GM21717 (cell line): Measurements from ENCODE around the gene ZNF135.

Source experiments
- ATAC-seq: cut with Tn5 transposase; IDR thresholded peaks from one replicate; pipeline ENCODE4 v1.9.1; 2021; ENCODE audit warnings: mild to moderate bottlenecking, moderate library complexity; ENCODE audit not compliant: unreplicated experiment

Gene ZNF135

GRCh38 chr19:58089846-58090245, 30.8 kb downstream of the ZNF135 start:
- no peak for ATAC-seq

- ATAC-seq, result no peak
Observed at GRCh38 chr19:58091251-58091995, 32.3 kb downstream of the ZNF135 start.

DNA sequence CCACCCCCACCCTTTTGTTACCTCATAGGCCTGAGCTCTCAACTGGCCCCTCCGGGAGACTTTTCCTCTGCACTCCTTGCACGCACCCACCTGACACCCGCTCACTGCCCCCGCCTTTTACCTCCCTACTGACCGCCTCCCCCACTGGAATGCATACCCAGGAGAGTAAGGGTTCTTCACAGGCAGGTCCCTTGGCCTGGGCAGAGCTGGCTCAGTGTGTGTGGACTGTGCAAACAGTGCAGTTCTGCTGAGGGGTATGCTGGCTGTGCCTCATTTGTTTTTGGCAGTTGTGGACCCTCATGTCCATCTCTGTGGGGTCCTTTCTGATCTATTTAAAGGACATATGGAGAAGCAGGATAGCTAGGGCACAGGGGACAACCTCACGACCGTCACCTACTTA, 34.0 kb downstream of the ZNF135 start:
- no peak for ATAC-seq

DNA sequence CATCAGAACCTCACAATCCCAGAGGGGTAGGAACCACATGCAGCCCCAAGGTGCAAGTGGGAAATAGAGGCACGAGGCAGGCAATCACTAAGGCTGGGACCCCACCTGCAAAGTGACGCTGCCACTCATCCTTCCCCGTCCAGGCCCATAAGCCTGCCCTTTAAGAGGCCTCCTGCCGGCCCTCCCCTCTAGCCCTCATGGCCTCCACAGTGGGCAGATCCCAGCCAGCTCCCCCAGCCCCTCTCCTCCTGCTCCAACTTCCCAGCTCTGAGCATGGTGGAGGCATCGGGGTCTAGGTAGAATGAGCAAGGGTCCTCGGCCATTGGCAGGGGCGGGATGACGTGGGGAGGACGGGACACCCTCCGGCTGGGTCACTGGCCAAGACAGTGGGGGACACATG, 36.2 kb downstream of the ZNF135 start:
- ATAC-seq, result no peak

- ATAC-seq, result no peak
Observed at GRCh38 chr19:58096884-58097283, 37.8 kb downstream of the ZNF135 start.

- no peak for ATAC-seq
Observed at GRCh38 chr19:58097349-58097748, 38.3 kb downstream of the ZNF135 start.

DNA sequence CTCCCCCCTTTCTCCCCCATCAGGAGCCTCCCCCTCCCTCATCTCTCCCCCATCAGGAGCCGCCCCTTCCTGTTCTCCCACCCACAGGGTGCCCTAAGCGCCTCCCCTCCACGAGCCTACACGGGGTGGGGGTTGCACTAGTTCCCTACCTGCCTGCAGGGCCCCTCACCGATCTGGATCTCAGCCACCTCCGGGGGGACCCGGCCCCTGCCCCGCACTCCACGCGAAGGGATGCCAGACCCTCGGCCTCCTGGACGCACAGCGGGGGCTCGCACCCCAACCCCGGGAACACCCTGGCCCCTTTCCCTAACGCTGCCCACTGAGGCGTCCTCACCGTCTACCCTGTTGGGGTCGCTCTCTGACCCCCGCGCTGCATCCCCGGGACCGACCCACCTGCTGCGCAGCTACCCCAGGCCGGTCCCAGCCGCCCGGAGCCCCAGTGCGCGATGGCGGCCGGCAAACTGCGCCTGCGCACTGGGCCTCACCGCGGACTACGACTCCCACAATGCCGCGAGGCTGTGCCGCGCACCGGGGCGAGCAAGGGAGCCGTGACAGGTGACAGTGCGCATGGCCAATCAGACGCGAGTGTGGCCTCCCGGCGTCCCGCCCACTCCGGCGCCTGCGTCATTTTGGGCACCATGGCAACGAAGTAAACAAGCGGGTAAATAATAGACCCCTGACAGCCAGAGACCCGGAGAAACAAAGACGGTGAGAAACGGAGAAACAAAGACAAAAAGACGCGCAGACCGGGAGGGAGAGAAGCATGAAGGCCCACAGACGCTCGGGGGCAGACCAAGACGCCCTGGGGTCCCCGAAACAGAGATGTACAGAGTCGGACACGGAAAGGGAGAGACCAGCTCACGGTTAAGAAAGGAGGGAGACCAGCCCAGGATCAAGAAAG, 38.9 kb downstream of the ZNF135 start, which contains the start of gene ZSCAN18:
ZSCAN18 (minus strand) TSS at position 451 of the 901 bp plus-strand sequence. CDS start 7,964 bp downstream, outside the sequence.
- no peak for ATAC-seq

DNA sequence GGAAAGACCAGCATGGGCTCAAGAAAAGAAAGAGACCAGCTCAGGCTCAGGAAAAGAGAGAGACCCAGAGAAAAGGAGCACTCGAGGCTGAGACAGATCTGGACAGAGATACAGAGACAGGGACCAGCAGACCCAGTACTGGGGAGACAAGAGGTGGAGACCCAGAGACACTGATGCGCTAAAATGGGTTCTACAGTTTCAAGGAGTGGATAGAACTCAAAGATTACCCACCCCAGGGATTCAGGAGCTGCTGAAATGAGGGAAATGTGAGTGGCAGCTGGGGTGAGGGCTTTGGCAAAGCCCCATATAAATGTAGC, 39.6 kb downstream of the ZNF135 start:
- no peak for ATAC-seq

- ATAC-seq, result no peak
Observed at GRCh38 chr19:58107778-58108545, 48.9 kb downstream of the ZNF135 start.

DNA sequence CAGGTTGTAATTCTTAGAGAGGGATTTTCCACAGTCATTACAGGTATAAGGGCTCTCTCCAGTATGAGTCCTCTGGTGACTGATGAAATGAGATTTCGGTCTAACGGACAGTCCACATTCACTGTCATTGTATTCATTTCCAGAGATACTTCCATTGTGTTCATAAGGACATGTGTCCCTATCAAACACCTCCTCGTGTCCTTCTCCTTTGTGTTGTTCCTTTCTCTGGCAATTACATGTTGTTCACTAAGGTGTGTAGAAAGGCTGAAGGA, 49.4 kb downstream of the ZNF135 start:
- no peak for ATAC-seq

- ATAC-seq, result no peak
Observed at GRCh38 chr19:58117841-58118575, 58.9 kb downstream of the ZNF135 start.

- ATAC-seq, result no peak
Observed at GRCh38 chr19:58118979-58119733, 60.1 kb downstream of the ZNF135 start.
